Naive thymus-derived CD4-positive, alpha-beta T cell (primary cell): Measurements from ENCODE around the gene PITPNM2. TPM values are rescaled to one million over a fixed set of nuclear protein-coding genes. Genes with fewer than 3 reads are reported as not detected.

ENCODE experiments used
- ATAC-seq: fragments of 150-1000 bp; cut with Tn5 transposase; 2 replicates; pipeline ENCODE4 v1.10.0; 2021; ENCODE audit warnings: mild to moderate bottlenecking, moderate library complexity
- CTCF ChIA-PET: fragments of 350-600 bp; sonication (Branson Sonifier 250); formaldehyde crosslinking; loops from one replicate; lab custom pipeline; 2021; ENCODE audit warnings: antibody characterized with exemption; lab: Charles Lee
- POLR2A ChIA-PET: fragments of 350-600 bp; sonication (Branson Sonifier 250); formaldehyde crosslinking; loops from one replicate; lab custom pipeline; 2021; ENCODE audit warnings: antibody characterized with exemption, inconsistent platforms; lab: Charles Lee
- DNase-seq, 9 donors: peaks; one replicate each; pipeline versions ENCODE4 v3.0.0 to v3.0.0-alpha.2; 2020 to 2022; ENCODE audit warnings: mixed read lengths in 1 of 9
- H3K27ac ChIP-seq: one replicate; pipeline ENCODE4 v1.7.0; 2013; ENCODE audit warnings: mild to moderate bottlenecking, low read depth, low read length, moderate library complexity
- H3K27me3 ChIP-seq, 2 donors: one replicate each; pipeline ENCODE4 v1.7.0; 2013; ENCODE audit warnings: low read length in 2 of 2, mild to moderate bottlenecking in 2 of 2, moderate library complexity in 2 of 2; ENCODE audit not compliant: control insufficient read depth in 2 of 2, insufficient read depth in 2 of 2
- H3K36me3 ChIP-seq, 3 experiments: 1 replicate in 2 of 3; 2 replicates in 1 of 3; pipeline ENCODE4 v1.7.0; 2013; ENCODE audit warnings: low read length in 3 of 3, mild to moderate bottlenecking in 3 of 3, moderate library complexity in 1 of 3; ENCODE audit not compliant: insufficient read depth in 3 of 3, control insufficient read depth in 2 of 3
- H3K4me1 ChIP-seq, 2 donors: one replicate each; pipeline ENCODE4 v1.7.0; 2013; ENCODE audit warnings: low read length in 2 of 2, mild to moderate bottlenecking in 2 of 2, moderate library complexity in 1 of 2; ENCODE audit not compliant: control insufficient read depth in 2 of 2, insufficient read depth in 2 of 2
- H3K4me3 ChIP-seq: 2 replicates; pipeline ENCODE4 v1.7.0; 2013; ENCODE audit warnings: mild to moderate bottlenecking, low read length
- H3K9me3 ChIP-seq, 3 experiments: 1 replicate in 2 of 3; 2 replicates in 1 of 3; pipeline ENCODE4 v1.7.0; 2013; ENCODE audit warnings: low read length in 3 of 3; ENCODE audit not compliant: control insufficient read depth in 2 of 3
- H3K27ac Mint-ChIP-seq, 9 donors: one replicate each; pipeline ENCODE4 v1.8.0; 2020 to 2022; ENCODE audit warnings: mixed read lengths in 9 of 9, mild to moderate bottlenecking in 8 of 9, moderate library complexity in 5 of 9, inconsistent platforms in 2 of 9
- H3K27me3 Mint-ChIP-seq, 5 donors: one replicate each; pipeline ENCODE4 v1.8.0; 2021 to 2022; ENCODE audit warnings: mixed read lengths in 5 of 5, mild to moderate bottlenecking in 1 of 5
- H3K36me3 Mint-ChIP-seq, 5 donors: one replicate each; pipeline ENCODE4 v1.8.0; 2020 to 2022; ENCODE audit warnings: mixed read lengths in 5 of 5, mild to moderate bottlenecking in 3 of 5, inconsistent platforms in 1 of 5
- H3K4me1 Mint-ChIP-seq, 7 donors: one replicate each; pipeline ENCODE4 v1.8.0; 2020 to 2022; ENCODE audit warnings: mixed read lengths in 7 of 7, mild to moderate bottlenecking in 3 of 7, inconsistent platforms in 1 of 7
- H3K4me3 Mint-ChIP-seq, 10 donors: one replicate each; pipeline ENCODE4 v1.8.0; 2020 to 2022; ENCODE audit warnings: mild to moderate bottlenecking in 10 of 10, mixed read lengths in 10 of 10, moderate library complexity in 6 of 10, inconsistent platforms in 2 of 10
- H3K9me3 Mint-ChIP-seq, 11 donors: one replicate each; pipeline ENCODE4 v1.8.0; 2020 to 2022; ENCODE audit warnings: mixed read lengths in 11 of 11, mild to moderate bottlenecking in 4 of 11, inconsistent platforms in 1 of 11, moderate library complexity in 1 of 11
- intact Hi-C, 2 donors: fragments of 100-400 bp; cut with micrococcal nuclease; formaldehyde crosslinking; loops; one replicate each; pipeline ENCODE4 v1.15.1; 2023
- polyA plus RNA-seq, 2 donors: library from polyadenylated mRNA; unstranded; fragments of 300-500 nt; fragmentation: Illumina TruSeq; gene quantifications; one replicate each; pipeline ENCODE4 v1.2.3, GENCODE V29; 2021
- total RNA-seq, 6 experiments: library from RNA in 5 of 6; stranded (reverse) in 5 of 6; gene quantifications; 1 replicate in 5 of 6; 2 replicates in 1 of 6; pipeline ENCODE4 v1.2.3 and lab custom pipeline; 2021 to 2026

Gene PITPNM2
- total RNA-seq (10 to 100 TPM; 22.2 to 65.3 (median 56.6) TPM), polyA plus RNA-seq (1 to 10 TPM; 2.9 to 9.2 TPM), total RNA-seq (lab: John Stamatoyannopoulos, UW) (105 reads per million, percentile 85 among the genes with 10 or more reads in this experiment)

DNA sequence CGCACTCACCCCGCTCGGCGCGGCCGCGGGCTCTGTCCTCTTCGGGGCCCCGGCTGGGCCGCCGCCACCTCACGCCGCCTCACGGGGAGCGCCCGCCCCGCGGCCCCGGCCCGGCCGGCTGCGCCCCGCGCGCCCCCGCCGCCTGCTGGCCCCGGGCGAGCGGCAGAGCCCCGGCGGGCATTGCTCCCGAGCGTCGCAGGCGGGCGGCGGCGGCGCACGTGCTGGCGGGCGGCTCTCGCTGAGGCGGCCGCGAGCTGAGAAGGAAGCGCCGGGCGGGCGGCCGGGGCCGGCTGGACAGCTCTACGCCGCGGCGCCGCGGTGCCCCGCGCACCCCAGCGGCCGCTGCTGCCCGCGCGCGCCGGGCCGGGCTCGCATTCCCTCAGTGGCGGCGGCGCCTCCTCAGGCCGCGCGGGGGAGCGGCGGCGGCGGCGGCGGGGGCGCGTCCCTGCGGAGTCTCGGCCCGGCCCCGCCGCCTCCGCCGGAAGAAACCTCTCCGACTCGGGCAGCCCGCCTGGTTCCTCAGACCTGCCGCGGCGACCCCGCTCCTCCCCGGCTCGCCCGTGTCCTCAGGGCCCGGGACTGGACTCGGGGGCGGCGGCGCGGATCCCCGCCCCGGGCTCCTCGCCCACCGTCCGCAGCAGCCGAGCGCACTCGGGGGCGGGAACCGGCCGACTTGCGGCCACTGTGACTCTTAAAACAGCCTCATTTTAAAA is at the start of gene PITPNM2:
PITPNM2 (minus strand) TSS at position 347 of the 713 bp plus-strand sequence. CDS start 116,500 bp downstream, outside the sequence.
- H3K4me3 Mint-ChIP-seq, result peak within 1 kb of the TSS; percentile 83 to 95 (median 89)
- POLR2A ChIA-PET, result interaction anchor here (0.6 to 7.3 kb wide), 12 partner anchors 28 to 251 kb away, joined by 3 to 70 read pairs (median 6); partner anchors contain the start of genes MPHOSPH9, MTRFR and OGFOD2
- no peaks in the 10 kb centered on the region for H3K9me3 Mint-ChIP-seq

DNA sequence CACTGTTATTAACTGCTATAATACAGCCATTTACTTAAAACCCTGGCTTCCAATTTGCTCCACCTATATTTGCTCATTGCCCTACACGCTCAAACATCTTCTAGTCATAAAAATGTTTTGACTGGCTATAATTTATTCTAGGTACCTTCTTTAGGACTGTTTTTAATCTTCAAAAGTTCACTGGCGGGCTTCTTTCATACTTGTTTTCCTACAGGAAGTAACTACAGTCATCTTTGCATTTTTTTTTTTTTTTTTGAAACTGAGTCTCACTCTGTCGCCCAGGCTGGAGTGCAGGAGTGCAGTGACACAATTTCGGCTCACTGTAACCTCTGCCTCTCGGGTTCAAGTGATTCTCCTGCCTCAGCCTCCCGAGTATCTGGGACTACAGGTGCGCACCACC is 49.5 kb upstream of the PITPNM2 start:
- peaks cover 10 to 27% (median 18%) of the 10 kb centered on the region in 7 donors for H3K4me1 Mint-ChIP-seq
- H3K9me3 ChIP-seq, result no peaks in the 10 kb centered on the region
- peaks cover 0 to 13% of the 10 kb centered on the region in 2 donors for H3K4me1 ChIP-seq
- no peaks in the 10 kb centered on the region for H3K27me3 ChIP-seq
- H3K36me3 Mint-ChIP-seq, result peaks cover 6 to 29% (median 22%) of the 10 kb centered on the region in 5 donors
- POLR2A ChIA-PET, result interaction anchor here (0.6 to 7.7 kb wide), 3 partner anchors 26 to 239 kb away, joined by 3 to 46 read pairs (median 4); partner anchors contain the start of genes MPHOSPH9 and MTRFR
- intact Hi-C loops, result loop anchor here (1.0 to 5.0 kb wide), 3 partner anchors 32 to 38 kb away; partner anchors contain the start of genes MPHOSPH9 (in 1 of the 2) and MTRFR (in 1 of the 2)
- no peaks in the 10 kb centered on the region for H3K9me3 Mint-ChIP-seq
- peak overlapping the region in 8 of 10 donors; percentile 3 to 57 (median 38) for H3K4me3 Mint-ChIP-seq
- ATAC-seq (peak; percentile 22), DNase-seq (peak in 7 of 9 donors; percentile 6 to 33 (median 25))
- no peak overlapping the region for H3K4me3 ChIP-seq
- H3K27me3 Mint-ChIP-seq, result no peaks in the 10 kb centered on the region
- peak overlapping the region; percentile 78 to 93 (median 89) for H3K27ac Mint-ChIP-seq
- peaks cover 0 to 38% (median 0%) of the 10 kb centered on the region in 3 experiments for H3K36me3 ChIP-seq
- peak overlapping the region; percentile 36 for H3K27ac ChIP-seq
- CTCF ChIA-PET, result interaction anchor here (0.6 kb wide), 1 partner anchor 806 kb away, joined by 3 read pairs; no protein-coding TSS in a partner anchor

More for the DNA sequence above, at the start of gene PITPNM2:
- Mint-ChIP-seq H3K27me3 (peaks cover 0 to 20% (median 0%) of the 10 kb centered on the region in 5 donors), H3K4me1 (peaks cover 24 to 48% (median 40%) of the 10 kb centered on the region in 7 donors), H3K36me3 (peaks cover 0 to 17% (median 1%) of the 10 kb centered on the region in 5 donors), H3K27ac (peak within 1 kb of the TSS; percentile 80 to 92 (median 90))
- DNase-seq, result peak; percentile 44 to 78 (median 68)
- no peaks in the 10 kb centered on the region for H3K36me3 ChIP-seq
- no peaks in the 10 kb centered on the region for H3K27me3 ChIP-seq
- ATAC-seq, result peak; percentile 90
- H3K9me3 ChIP-seq, result no peaks in the 10 kb centered on the region
- intact Hi-C loops, result loop anchor here (1.0 to 5.0 kb wide), 11 partner anchors 18 to 176 kb away; partner anchors contain the start of genes ARL6IP4 (in 1 of the 2), MPHOSPH9 (in 1 of the 2), MTRFR (in 1 of the 2) and OGFOD2 (in 1 of the 2)
- peak within 1 kb of the TSS; percentile 82 for H3K27ac ChIP-seq
- CTCF ChIA-PET, result interaction anchor here (0.6 to 4.2 kb wide), 6 partner anchors 28 to 107 kb away, joined by 3 to 19 read pairs (median 8); no protein-coding TSS in a partner anchor
- H3K4me3 ChIP-seq, result peak within 1 kb of the TSS; percentile 74
- H3K4me1 ChIP-seq, result peaks cover 6 to 29% of the 10 kb centered on the region in 2 donors

DNA sequence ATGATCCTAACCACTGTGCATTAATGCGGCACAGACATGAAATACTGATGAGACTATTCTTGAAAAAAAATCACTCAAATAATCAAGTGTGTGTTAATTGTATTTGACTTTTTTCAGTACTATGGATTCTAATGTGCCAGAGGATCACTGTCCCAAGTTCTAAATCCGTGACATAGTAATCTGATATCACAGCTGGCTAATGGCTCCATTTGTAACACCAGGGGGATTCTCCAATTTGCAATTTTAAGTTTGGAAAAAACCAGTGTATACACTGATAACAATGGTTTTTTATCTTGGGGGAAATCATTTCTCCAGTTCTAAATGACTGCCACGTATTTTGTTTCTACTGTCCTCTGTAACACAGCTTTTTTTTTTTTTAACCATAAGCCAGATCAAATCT is 49.0 kb upstream of the PITPNM2 start:
- POLR2A ChIA-PET, result interaction anchor here (0.6 to 7.7 kb wide), 4 partner anchors 23 to 239 kb away, joined by 3 to 46 read pairs (median 4); partner anchors contain the start of genes MPHOSPH9 and MTRFR
- intact Hi-C loops, result loop anchor here (1.0 to 5.0 kb wide), 3 partner anchors 33 to 38 kb away; partner anchors contain the start of genes MPHOSPH9 (in 1 of the 2) and MTRFR (in 1 of the 2)
- ATAC-seq, result no peak
- no peaks in the 10 kb centered on the region for H3K27me3 ChIP-seq
- Mint-ChIP-seq H3K27me3 (no peaks in the 10 kb centered on the region), H3K4me3 (peak overlapping the region in 1 of 10 donors; percentile 34), H3K27ac (peak overlapping the region; percentile 29 to 93 (median 89)), H3K4me1 (peaks cover 10 to 27% (median 18%) of the 10 kb centered on the region in 7 donors), H3K9me3 (no peaks in the 10 kb centered on the region), H3K36me3 (peaks cover 5 to 28% (median 22%) of the 10 kb centered on the region in 5 donors)
- H3K9me3 ChIP-seq, result no peaks in the 10 kb centered on the region
- DNase-seq, result no peak
- H3K27ac ChIP-seq, result peak overlapping the region; percentile 36
- peaks cover 0 to 13% of the 10 kb centered on the region in 2 donors for H3K4me1 ChIP-seq
- no peak overlapping the region for H3K4me3 ChIP-seq
- CTCF ChIA-PET, result interaction anchor here (0.6 kb wide), 2 partner anchors 18 to 805 kb away, joined by 3 read pairs; no protein-coding TSS in a partner anchor
- peaks cover 0 to 36% (median 0%) of the 10 kb centered on the region in 3 experiments for H3K36me3 ChIP-seq

DNA sequence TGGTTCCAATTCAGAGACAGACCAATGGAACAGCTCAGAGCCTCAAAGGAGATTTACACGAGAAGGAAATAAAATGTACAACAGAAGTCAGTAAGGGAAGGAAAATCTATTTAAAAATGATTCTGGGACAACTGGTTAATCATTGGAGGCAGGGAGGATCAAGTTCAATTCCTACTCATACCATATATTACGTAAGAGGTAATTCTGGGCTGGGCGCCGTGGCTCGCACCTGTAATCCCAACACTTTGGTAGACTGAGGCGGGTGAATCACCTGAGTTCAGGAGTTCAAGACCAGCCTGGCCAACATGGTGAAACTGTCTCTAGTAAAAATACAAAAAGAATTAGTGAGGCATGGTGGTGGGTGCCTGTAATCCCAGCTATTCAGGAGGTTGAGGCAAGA is 36.7 kb upstream of the PITPNM2 start:
- POLR2A ChIA-PET, result interaction anchor here (0.7 to 1.6 kb wide), 2 partner anchors 46 to 83 kb away, joined by 3 to 8 read pairs; partner anchors contain the start of genes MPHOSPH9 and MTRFR
- ATAC-seq, result no peak
- Mint-ChIP-seq H3K27ac (peak overlapping the region in 2 of 9 donors; percentile 16 to 31), H3K4me3 (no peak overlapping the region), H3K9me3 (no peaks in the 10 kb centered on the region), H3K36me3 (peaks cover 7 to 60% (median 20%) of the 10 kb centered on the region in 5 donors), H3K27me3 (no peaks in the 10 kb centered on the region), H3K4me1 (peaks cover 0 to 6% (median 0%) of the 10 kb centered on the region in 7 donors)
- Histone ChIP-seq H3K4me3 (no peak overlapping the region), H3K27ac (no peak overlapping the region), H3K36me3 (peaks cover 0 to 43% (median 9%) of the 10 kb centered on the region in 3 experiments), H3K9me3 (no peaks in the 10 kb centered on the region), H3K27me3 (no peaks in the 10 kb centered on the region), H3K4me1 (no peaks in the 10 kb centered on the region)
- CTCF ChIA-PET, result no interaction called here
- DNase-seq, result no peak
- intact Hi-C loops, result no loop called here

DNA sequence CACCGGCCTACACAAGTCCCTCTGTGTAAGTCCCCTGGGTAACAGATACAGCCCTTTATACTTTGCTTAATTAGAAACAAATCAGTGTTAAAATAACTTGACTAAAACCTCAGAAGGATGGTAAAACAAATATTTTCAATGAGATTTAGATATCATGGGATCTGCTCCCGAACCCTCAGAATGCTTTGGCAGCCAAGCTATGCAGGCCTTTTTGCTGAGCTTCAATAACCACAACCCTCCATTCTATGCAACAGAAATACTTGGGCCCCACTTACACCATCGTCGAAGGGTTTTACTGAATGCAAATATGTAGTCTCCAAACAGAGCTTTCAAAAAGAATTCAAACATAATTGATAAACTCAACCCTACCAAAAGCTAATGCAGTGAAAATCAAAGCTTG is 29.3 kb upstream of the PITPNM2 start:
- peaks cover 3 to 46% (median 14%) of the 10 kb centered on the region in 5 donors for H3K36me3 Mint-ChIP-seq
- H3K27me3 Mint-ChIP-seq, result no peaks in the 10 kb centered on the region
- H3K4me3 Mint-ChIP-seq, result no peak overlapping the region
- DNase-seq, result no peak
- H3K4me1 Mint-ChIP-seq, result peaks cover 0 to 7% (median 0%) of the 10 kb centered on the region in 7 donors
- ChIA-PET POLR2A (interaction anchor here (0.9 to 1.0 kb wide), 2 partner anchors 48 to 52 kb away, joined by 3 read pairs; partner anchors contain the start of gene MPHOSPH9), CTCF (no interaction called here)
- no peaks in the 10 kb centered on the region for H3K9me3 ChIP-seq
- H3K27ac Mint-ChIP-seq, result no peak overlapping the region
- no peaks in the 10 kb centered on the region for H3K27me3 ChIP-seq
- no peak for ATAC-seq
- peaks cover 0 to 57% (median 0%) of the 10 kb centered on the region in 3 experiments for H3K36me3 ChIP-seq
- no peaks in the 10 kb centered on the region for H3K4me1 ChIP-seq
- H3K4me3 ChIP-seq, result no peak overlapping the region
- intact Hi-C loops, result no loop called here
- no peaks in the 10 kb centered on the region for H3K9me3 Mint-ChIP-seq
- no peak overlapping the region for H3K27ac ChIP-seq

DNA sequence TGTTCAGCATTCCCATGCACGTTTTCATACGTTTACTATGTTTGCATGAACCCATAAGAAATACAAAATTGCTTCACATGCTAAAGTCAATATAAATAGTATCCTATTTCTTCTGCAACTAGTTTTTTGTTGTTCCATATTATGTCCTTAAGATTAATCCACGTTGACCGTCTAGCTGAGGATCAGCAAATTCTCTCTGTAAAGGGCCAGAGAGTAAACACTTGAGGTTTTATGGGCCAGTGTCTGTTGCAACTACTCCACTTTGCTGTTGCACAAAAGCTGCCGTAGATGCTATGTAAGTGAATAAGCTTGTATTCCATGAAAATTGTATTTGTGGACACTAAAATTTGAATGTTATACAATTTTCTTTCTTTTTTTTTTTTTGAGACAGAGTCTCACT is 21.1 kb upstream of the PITPNM2 start:
- Mint-ChIP-seq H3K36me3 (peaks cover 0 to 25% (median 12%) of the 10 kb centered on the region in 5 donors), H3K9me3 (no peaks in the 10 kb centered on the region), H3K4me3 (no peak overlapping the region), H3K27ac (no peak overlapping the region), H3K27me3 (no peaks in the 10 kb centered on the region), H3K4me1 (peaks cover 0 to 4% (median 3%) of the 10 kb centered on the region in 7 donors)
- no peaks in the 10 kb centered on the region for H3K4me1 ChIP-seq
- no peaks in the 10 kb centered on the region for H3K9me3 ChIP-seq
- H3K4me3 ChIP-seq, result no peak overlapping the region
- intact Hi-C loops, result no loop called here
- no peak for DNase-seq
- H3K27me3 ChIP-seq, result no peaks in the 10 kb centered on the region
- ChIA-PET POLR2A (interaction anchor here (0.7 kb wide), 1 partner anchor 21 kb away, joined by 3 read pairs; no protein-coding TSS in a partner anchor), CTCF (no interaction called here)
- ATAC-seq, result no peak
- peaks cover 0 to 36% (median 0%) of the 10 kb centered on the region in 3 experiments for H3K36me3 ChIP-seq
- H3K27ac ChIP-seq, result no peak overlapping the region
